Astrocyte (in vitro differentiated cells and primary cell): Measurements from ENCODE around the gene ATP6V1G2. TPM values are rescaled to one million over a fixed set of nuclear protein-coding genes. Genes with fewer than 3 reads are reported as not detected.
A peak's percentile ranks its signal among the peaks of the same experiment; 100 is the strongest.

ENCODE experiments used
- DNase-seq: peaks from one replicate; pipeline ENCODE4 v3.0.0-alpha.2; 2010; ENCODE audit warnings: low read depth
- FAIRE-seq: peaks from 2 replicates; lab custom pipeline; 2011; peaks lifted over from hg19 to GRCh38; lab: Jason Lieb, UNC
- H2AFZ ChIP-seq: 2 replicates; pipeline ENCODE4 v1.6.0; 2012; ENCODE audit warnings: low read depth, low read length, inconsistent platforms
- H3K27ac ChIP-seq: 2 replicates; pipeline ENCODE4 v1.5.1; 2011; ENCODE audit warnings: low read depth, low read length, inconsistent platforms
- H3K27me3 ChIP-seq: 2 replicates; pipeline ENCODE4 v1.6.0; 2011; ENCODE audit warnings: low read length, inconsistent platforms; ENCODE audit not compliant: insufficient read depth
- H3K36me3 ChIP-seq: 2 replicates; pipeline ENCODE4 v1.5.1; 2011; ENCODE audit warnings: low read length, inconsistent platforms; ENCODE audit not compliant: insufficient read depth
- H3K4me1 ChIP-seq: 2 replicates; pipeline ENCODE4 v1.5.1; 2011; ENCODE audit warnings: low read length, inconsistent platforms; ENCODE audit not compliant: insufficient read depth
- H3K4me2 ChIP-seq: 2 replicates; pipeline ENCODE4 v1.6.0; 2012; ENCODE audit warnings: low read length, inconsistent platforms
- H3K4me3 ChIP-seq: 2 replicates; pipeline ENCODE4 v1.5.1; 2011; ENCODE audit warnings: low read depth, mild to moderate bottlenecking, low read length, inconsistent platforms; ENCODE audit not compliant: insufficient read depth
- H3K79me2 ChIP-seq: 2 replicates; pipeline ENCODE4 v1.6.0; 2012; ENCODE audit warnings: mild to moderate bottlenecking, low read length, inconsistent platforms; ENCODE audit not compliant: insufficient read depth
- H3K9ac ChIP-seq: 2 replicates; pipeline ENCODE4 v1.6.0; 2012; ENCODE audit warnings: mild to moderate bottlenecking, low read length, inconsistent platforms
- H3K9me3 ChIP-seq: 2 replicates; pipeline ENCODE4 v1.5.1; 2012; ENCODE audit warnings: low read depth, mild to moderate bottlenecking, low read length, inconsistent platforms; ENCODE audit not compliant: insufficient read depth
- H4K20me1 ChIP-seq: 2 replicates; pipeline ENCODE4 v1.6.0; 2012; ENCODE audit warnings: low read length, inconsistent platforms; ENCODE audit not compliant: insufficient read depth
- H3K27ac Mint-ChIP-seq: one replicate; pipeline ENCODE4 v1.8.0; 2021; ENCODE audit warnings: mild to moderate bottlenecking, mixed read lengths; ENCODE audit not compliant: unreplicated experiment
- H3K27me3 Mint-ChIP-seq: one replicate; pipeline ENCODE4 v1.8.0; 2021; ENCODE audit warnings: low read depth, mixed read lengths; ENCODE audit not compliant: unreplicated experiment
- H3K36me3 Mint-ChIP-seq: one replicate; pipeline ENCODE4 v1.8.0; 2021; ENCODE audit warnings: low read depth, mixed read lengths; ENCODE audit not compliant: unreplicated experiment
- H3K4me1 Mint-ChIP-seq: one replicate; pipeline ENCODE4 v1.8.0; 2021; ENCODE audit warnings: low read depth, mixed read lengths; ENCODE audit not compliant: unreplicated experiment
- H3K4me3 Mint-ChIP-seq: one replicate; pipeline ENCODE4 v1.8.0; 2021; ENCODE audit warnings: mild to moderate bottlenecking, moderate library complexity, mixed read lengths; ENCODE audit not compliant: unreplicated experiment
- H3K9me3 Mint-ChIP-seq: one replicate; pipeline ENCODE4 v1.8.0; 2021; ENCODE audit warnings: mild to moderate bottlenecking, mixed read lengths; ENCODE audit not compliant: unreplicated experiment
- EZH2 ChIP-seq: IDR thresholded peaks from 2 replicates; pipeline ENCODE4 v1.6.1; 2012; ENCODE audit warnings: mild to moderate bottlenecking, low read length, inconsistent platforms; ENCODE audit not compliant: insufficient read depth
- total RNA-seq: library from RNA; stranded (reverse); gene quantifications from 2 replicates; pipeline ENCODE4 v1.2.1, GENCODE V29; 2021
- TF ChIP-seq, protein P1 (sequence below): IDR thresholded peaks from 2 replicates; pipeline ENCODE4 v1.5.1; 2011; ENCODE audit warnings: low read depth, mild to moderate bottlenecking, inconsistent platforms, low read length, moderate library complexity; ENCODE audit not compliant: insufficient read depth

ATP6V1G2 gene
- total RNA-seq, 1 donor from 2014 or later, result 2.6 TPM

DNA sequence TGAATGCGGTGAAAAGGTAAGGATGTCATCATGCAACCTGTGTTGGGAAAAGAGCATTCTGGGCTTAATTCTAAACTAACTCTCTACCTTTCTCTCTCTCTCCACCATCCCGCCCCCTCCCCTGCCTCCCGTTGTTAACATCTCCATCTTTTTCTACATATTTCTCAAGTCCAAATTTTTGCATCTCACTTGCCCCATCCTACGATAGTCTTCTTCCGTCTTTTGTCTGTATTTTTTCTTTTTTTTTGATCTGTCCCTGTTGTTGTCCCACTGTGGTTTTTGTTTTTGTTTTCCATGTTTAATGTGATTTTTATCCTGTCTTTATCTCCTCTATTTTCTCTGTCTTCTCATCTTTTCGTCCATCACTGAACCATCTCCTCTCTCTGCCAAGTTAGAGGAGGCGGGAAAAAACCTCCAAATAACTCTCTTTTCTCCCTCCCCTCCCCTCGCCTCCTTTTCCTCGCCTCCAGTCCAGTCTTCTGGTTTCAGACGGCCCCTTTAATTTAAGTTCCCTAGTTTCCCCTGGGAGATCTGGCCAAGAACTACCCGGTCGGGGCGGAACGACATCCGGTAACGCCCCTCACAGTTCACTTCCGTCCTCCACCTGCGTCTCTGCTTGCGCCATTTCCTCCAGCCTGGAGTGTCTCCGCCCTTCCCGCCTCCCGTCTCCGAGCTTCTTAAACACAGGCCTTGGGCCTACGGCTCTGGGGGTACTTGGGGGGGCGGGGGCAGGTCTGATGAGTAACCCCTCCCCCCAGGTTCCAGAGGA, 734 bp upstream of the ATP6V1G2 start, which contains the start of gene NFKBIL1:
Gene NFKBIL1 (plus strand): TSS at position 651 of the 769 bp plus-strand sequence. CDS start 87 bp downstream, at position 738.
- Histone ChIP-seq H3K9ac (peak within 1 kb of the TSS; percentile 87), H2AFZ (peak within 1 kb of the TSS; percentile 66), H3K27ac (peak within 1 kb of the TSS; percentile 78), H3K4me2 (peak within 1 kb of the TSS; percentile 95), H3K9me3 (no peaks in the 10 kb centered on the region), H3K36me3 (peaks cover 6% of the 10 kb centered on the region), H3K79me2 (peaks cover 13% of the 10 kb centered on the region), H4K20me1 (no peaks in the 10 kb centered on the region), H3K4me3 (peak within 1 kb of the TSS; percentile 59), H3K4me1 (peaks cover 26% of the 10 kb centered on the region), H3K27me3 (no peaks in the 10 kb centered on the region)
- Mint-ChIP-seq H3K36me3 (peaks cover 9% of the 10 kb centered on the region), H3K27me3 (no peaks in the 10 kb centered on the region), H3K9me3 (no peaks in the 10 kb centered on the region), H3K4me1 (peaks cover 19% of the 10 kb centered on the region), H3K4me3 (peak within 1 kb of the TSS; percentile 94), H3K27ac (peak within 1 kb of the TSS; percentile 87)
- DNase-seq (peak; percentile 96), FAIRE-seq (no peak)
- TF ChIP-seq, protein P1, sequence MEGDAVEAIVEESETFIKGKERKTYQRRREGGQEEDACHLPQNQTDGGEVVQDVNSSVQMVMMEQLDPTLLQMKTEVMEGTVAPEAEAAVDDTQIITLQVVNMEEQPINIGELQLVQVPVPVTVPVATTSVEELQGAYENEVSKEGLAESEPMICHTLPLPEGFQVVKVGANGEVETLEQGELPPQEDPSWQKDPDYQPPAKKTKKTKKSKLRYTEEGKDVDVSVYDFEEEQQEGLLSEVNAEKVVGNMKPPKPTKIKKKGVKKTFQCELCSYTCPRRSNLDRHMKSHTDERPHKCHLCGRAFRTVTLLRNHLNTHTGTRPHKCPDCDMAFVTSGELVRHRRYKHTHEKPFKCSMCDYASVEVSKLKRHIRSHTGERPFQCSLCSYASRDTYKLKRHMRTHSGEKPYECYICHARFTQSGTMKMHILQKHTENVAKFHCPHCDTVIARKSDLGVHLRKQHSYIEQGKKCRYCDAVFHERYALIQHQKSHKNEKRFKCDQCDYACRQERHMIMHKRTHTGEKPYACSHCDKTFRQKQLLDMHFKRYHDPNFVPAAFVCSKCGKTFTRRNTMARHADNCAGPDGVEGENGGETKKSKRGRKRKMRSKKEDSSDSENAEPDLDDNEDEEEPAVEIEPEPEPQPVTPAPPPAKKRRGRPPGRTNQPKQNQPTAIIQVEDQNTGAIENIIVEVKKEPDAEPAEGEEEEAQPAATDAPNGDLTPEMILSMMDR, result no peak
- no peak for TF ChIP-seq EZH2

DNA sequence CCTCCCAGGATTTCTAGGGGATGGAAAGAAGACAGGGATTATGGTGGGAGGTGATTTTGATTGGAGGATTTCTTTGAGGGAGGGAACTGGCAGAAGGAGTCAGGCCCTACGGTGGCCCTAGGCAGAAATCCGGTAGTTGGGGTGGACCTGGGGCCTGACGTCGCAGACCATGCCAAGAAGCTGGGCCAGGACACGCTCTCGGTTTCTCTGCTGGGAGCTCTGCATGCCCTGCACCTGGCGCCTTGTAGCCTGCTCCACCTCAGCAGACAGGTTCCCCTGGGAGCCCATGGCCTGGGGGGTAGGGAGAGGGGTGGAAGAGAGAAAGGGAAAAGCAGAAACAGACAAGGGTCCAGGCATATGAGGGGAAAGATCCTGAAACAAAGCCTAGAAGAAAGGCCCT, 1.1 kb downstream of the ATP6V1G2 start:
- Mint-ChIP-seq H3K27me3 (no peaks in the 10 kb centered on the region), H3K4me1 (peaks cover 20% of the 10 kb centered on the region), H3K9me3 (no peaks in the 10 kb centered on the region), H3K4me3 (peak overlapping the region; percentile 94), H3K27ac (no peak overlapping the region), H3K36me3 (peaks cover 18% of the 10 kb centered on the region)
- no peak for TF ChIP-seq EZH2
- Histone ChIP-seq H3K27ac (no peak overlapping the region), H3K79me2 (peaks cover 28% of the 10 kb centered on the region), H3K4me1 (peaks cover 28% of the 10 kb centered on the region), H2AFZ (no peak overlapping the region), H4K20me1 (peaks cover 7% of the 10 kb centered on the region), H3K36me3 (peaks cover 6% of the 10 kb centered on the region), H3K4me2 (no peak overlapping the region), H3K9ac (no peak overlapping the region), H3K27me3 (no peaks in the 10 kb centered on the region), H3K4me3 (no peak overlapping the region), H3K9me3 (no peaks in the 10 kb centered on the region)
- no peak for FAIRE-seq
- no peak for DNase-seq

DNA sequence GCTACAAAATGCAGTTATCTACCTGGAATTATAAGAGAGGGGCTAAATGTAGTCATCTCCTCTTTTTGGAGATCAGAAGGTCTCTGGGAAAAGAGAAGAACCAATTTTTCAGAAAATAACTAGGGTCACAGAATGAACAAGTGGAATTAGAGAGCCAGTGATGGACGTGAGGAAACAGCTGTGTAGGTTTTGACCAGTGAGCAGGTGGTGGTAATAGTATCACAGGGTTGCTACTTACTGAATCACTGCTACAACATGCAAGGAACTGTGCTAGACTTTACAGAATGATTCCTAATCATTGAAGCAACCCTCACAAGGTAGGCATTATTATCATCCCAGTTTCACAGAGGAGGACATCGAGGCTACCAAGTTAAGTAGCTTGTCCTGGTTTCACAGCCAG, 1.7 kb downstream of the ATP6V1G2 start:
- no peak for FAIRE-seq
- TF ChIP-seq, protein P1, result no peak
- TF ChIP-seq EZH2, result no peak
- H2AFZ ChIP-seq, result no peak overlapping the region
- H3K4me3 ChIP-seq, result no peak overlapping the region
- peaks cover 22% of the 10 kb centered on the region for H3K36me3 Mint-ChIP-seq
- peaks cover 13% of the 10 kb centered on the region for H4K20me1 ChIP-seq
- H3K36me3 ChIP-seq, result peaks cover 8% of the 10 kb centered on the region
- H3K79me2 ChIP-seq, result peaks cover 34% of the 10 kb centered on the region
- H3K4me2 ChIP-seq, result no peak overlapping the region
- H3K27me3 ChIP-seq, result no peaks in the 10 kb centered on the region
- H3K9me3 ChIP-seq, result no peaks in the 10 kb centered on the region
- no peak overlapping the region for H3K27ac Mint-ChIP-seq
- no peak overlapping the region for H3K9ac ChIP-seq
- H3K27me3 Mint-ChIP-seq, result no peaks in the 10 kb centered on the region
- H3K4me1 Mint-ChIP-seq, result peaks cover 26% of the 10 kb centered on the region
- H3K27ac ChIP-seq, result no peak overlapping the region
- no peak for DNase-seq
- H3K4me3 Mint-ChIP-seq, result peak overlapping the region; percentile 94
- peaks cover 34% of the 10 kb centered on the region for H3K4me1 ChIP-seq
- no peaks in the 10 kb centered on the region for H3K9me3 Mint-ChIP-seq
